ENCODE measurements around the gene ME3.

Gene ME3

DNA sequence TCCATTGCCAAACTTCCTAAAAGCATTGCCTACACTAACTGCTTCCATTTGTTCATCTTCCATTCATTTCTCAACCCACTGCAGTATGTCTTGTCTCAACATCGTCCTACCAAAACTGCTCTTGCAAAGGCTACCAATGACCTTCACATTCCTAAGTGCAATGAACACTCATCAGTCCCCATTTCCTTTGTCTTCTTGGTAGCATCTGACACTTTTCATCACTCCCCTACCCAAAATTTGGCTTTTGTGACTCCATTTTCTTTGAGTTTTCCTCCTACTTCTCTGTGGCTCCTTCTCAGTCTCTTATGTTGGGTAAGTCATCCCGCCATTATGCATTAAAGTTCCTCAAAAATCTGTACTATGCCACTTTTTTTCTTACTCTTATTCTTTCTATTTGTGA is 162.3 kb downstream of the ME3 start:
- DNase-seq, result no peak

DNA sequence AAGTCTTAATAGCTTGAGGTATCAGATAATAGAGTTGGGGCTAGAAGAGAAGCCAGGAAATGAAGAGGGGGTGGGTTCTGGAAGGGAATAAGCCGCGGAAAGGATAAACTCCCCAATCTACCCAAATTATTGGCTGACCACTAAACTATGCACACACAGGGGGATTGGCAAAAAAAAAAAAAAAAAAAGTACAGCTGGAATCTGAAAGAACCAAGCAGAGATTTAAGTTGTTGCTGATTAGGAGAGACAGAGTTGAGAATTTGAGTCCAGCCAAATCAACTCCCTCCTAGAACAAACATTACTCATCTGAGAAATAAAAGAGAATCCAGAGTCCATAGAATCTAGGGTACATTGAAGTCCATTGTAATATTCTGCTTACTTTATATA is 162.8 kb downstream of the ME3 start:
- DNase-seq, result no peak

DNA sequence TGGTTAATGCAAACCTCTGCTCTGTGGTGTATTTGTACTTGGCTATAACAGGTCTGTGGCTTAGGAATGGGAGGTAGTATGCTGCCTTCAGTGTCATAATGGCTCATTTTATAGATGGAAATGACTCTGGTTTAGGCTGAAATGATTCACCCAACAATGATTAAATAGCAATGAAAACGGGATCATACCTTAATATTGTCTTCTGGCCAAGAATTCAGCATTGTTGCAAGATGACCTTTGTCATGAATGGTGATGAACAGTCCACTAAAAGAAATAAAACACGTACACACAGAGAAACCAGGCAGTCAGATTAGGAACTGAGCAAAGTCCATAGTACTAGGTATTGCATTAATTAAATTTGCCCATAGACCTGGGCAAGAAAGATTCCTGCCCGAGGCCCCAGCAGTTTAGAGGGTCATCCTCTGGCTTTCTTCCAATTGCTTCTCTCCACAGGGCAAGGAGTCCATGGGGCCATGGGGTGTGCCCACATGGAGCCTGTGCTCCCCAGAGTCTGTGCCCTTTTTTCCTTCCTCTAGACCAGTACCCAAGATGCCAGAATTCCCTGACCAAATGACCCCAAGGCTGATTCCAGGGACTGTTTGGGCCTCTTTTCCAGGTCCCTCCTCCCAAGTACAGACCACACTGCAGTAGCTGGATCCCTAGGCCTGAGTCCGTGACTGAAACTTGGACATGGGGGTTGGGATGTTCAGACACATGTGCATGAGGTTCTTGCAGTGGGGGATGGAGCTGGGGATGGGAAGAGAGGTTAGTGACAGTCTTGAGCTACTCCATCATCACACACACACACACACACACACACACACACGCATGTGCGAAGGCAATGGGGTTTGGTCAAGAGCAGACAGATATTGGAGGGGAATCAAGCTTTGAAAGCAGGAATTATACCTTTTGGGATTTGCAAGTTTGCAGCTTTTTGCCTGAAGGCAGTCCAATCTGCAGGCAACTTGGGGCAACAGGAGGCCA is 163.5 kb downstream of the ME3 start:
- DNase-seq, result no peak

DNA sequence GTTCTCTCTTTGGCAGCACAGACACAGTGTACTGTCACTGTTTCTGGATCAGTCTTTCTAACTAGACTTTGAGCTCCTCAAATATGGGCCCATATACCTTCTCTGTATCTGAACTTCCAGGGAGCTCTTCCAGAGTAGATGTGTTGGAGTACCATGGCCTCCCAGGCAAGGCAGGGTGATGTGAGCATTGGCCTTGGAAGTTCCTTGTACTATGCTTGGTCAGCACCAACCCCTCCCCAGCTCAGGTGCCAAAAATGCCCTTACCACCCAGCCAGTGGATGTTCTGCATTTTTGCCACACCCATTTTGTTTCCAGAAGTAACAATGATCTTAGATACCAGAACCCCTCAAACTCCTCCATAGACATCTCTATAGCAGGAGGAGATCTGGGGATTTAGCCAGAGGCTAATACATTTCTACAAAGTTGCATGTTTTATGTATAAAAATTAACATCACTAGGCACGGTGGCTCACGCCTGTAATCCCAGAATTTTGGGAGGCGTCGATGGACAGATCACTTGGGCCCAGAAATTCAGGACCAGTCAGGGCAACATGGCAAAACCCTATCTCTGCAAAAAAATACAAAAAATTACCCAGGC is 165.1 kb downstream of the ME3 start:
- DNase-seq, result no peak

DNA sequence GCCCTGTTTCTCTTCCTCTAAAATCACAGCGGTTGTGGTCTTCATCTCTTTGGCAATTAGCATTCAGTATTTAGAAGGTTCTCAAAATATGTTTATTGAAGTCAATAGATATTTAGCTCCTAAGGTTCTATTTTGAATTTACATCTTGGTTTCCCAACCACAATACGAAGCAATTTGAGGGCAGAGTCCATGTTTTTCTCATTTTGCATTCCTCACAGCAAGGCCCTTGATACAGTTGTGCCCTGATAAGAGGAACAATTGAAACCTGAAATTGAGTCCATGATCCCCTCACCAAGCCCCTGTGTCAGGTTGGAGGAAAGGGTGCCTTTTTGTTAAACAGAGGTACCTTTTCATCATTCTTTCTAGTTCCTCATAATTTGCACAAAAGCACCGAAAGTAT is 166.2 kb downstream of the ME3 start:
- DNase-seq, result no peak

DNA sequence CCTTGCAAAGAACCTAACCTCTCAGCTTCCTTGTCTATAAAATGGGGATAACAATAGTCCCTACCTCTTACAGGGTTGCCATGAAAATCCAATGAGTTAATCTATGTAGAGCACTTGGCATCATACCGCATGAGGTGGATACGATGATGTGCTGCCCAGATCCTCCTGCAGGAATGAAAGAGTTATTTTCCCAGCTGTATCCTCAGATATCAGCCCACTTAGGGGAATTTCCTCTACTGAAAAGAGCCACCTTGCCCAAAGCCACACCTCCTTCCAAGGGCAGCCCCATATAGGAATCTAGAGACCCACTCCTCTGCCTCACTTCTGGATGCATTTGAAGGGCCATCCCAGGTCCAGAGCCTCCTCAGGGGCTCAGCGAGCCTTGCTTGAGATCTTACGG is 169.3 kb downstream of the ME3 start:
- DNase-seq, result no peak

DNA sequence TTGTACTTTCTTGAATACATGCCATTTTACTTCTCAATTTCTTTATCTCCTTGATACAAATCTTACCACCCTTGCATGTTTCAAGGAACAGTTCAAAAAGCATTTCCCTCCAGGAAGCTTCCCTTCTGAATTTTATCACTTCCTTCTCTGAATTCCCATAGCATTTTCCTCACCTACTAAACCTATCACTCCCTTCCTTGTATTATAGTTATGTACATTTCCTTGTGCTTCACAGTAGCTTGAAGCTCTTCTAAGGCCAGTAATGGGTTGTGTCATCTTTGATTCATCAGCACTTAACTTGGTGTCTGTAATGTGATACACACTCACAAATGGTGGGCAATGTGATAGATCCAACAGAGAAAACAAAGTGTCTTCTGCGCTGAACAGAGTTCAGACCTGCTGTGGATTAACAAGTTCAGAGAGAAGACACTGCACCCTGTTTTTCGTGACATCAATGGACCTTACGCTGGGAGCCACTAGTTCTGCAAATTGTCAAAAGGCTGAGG is 170.2 kb downstream of the ME3 start:
- DNase-seq, result no peak

DNA sequence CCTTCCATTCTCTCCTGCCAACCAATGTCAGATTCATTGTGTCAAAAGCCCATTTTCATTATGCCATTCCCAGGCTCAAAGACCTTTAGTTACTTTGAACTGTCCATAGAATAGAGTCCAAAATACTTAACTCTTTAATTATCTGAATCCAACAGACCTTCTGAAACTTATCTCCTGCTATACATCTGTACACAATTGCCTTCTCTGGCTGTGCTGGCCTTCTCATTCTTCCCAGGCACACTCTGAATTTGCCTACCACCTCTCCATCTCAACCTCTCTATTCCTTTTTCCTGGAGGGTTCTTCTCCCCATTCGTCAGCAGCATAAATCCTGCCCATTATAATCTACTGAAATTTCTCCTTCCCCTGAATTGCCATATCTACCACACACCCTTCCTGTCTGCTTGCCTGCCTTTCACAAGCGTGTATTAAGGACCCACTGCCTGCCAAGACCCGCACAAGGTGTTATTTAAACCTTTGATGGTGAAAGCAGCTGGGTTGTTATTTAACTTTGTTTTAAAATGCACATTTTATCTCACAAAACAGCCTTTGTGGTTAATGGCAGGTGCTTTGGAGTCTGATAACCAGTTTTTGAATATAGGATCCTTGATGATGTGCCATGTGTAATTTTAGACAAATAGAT is 171.8 kb downstream of the ME3 start:
- no peak for DNase-seq

DNA sequence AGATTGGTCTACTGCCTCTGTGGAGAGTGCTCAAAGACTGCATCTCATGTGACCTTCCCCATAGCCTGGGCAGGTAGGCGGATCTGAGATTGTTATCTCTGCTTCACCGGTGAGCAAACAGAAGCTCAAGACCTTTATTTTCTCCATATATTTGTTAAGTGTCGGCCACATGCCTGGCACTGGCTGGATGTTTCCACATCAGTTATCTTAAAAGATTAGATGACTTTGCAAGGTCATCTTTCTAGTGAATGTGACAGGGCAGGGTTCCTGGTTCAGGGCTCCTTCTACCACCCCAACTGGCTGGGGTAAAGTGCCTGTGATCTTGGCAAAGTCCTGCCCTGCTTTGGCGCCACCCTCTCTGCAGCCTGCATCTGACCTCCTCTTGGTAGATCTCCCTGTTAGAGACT is 172.7 kb downstream of the ME3 start:
- no peak for DNase-seq

DNA sequence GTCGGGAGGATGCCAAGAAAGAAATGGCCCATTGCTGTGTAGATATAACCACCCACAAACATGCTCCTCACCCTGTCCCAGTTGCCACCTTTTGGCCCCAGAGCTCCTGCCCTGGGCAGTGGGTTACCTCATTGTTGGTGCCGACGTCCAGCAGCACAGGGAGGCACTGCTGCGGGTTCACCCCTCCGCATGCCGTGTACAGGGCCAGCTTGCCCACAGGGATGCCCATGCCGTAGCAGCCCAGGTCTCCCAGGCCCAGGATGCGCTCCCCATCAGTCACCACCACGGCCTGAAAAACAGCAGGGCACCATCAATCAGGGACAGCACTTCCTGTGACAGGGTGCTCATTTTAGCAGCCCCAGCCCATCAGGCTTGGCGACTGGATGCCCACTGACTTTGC is 174.6 kb downstream of the ME3 start:
- no peak for DNase-seq

DNA sequence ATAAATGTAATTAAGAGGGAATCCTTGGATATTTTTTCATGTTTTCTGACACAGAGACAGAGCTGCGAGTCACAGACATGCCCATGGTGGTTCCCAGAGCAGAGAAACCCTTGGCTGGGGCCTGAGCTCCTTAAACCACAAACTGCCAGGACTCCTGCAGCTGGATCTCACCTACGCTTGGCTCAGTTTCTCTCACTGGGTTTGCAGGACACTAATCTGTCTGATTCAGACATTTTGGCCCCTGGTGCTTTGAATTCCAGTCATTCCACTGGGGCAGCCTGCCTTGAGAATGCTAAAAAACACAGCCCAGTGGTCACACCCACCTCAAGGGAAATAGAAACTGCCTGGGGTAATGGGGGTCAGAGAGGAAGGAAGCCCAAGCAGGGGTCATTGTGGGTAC is 175.1 kb downstream of the ME3 start:
- DNase-seq, result no peak

DNA sequence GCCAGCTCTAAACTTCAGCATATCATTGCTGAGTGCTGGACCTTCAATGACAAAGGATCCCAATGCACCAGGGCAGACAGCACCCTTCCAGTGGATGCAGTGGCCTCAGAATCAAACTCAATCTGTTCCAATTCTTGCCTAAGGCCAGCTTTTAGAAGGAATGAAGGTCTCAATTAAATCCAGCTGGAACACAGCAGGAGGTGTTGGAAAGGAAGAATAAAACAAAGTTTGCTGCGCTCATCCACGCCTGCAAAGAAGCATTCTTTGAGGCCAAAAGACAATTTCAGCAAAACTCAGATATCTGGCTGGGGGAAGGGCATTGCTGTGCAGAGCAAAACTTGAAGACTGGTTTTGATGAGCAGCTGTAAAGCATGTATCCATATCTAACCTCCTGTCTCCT is 177.1 kb downstream of the ME3 start:
- DNase-seq, result no peak

DNA sequence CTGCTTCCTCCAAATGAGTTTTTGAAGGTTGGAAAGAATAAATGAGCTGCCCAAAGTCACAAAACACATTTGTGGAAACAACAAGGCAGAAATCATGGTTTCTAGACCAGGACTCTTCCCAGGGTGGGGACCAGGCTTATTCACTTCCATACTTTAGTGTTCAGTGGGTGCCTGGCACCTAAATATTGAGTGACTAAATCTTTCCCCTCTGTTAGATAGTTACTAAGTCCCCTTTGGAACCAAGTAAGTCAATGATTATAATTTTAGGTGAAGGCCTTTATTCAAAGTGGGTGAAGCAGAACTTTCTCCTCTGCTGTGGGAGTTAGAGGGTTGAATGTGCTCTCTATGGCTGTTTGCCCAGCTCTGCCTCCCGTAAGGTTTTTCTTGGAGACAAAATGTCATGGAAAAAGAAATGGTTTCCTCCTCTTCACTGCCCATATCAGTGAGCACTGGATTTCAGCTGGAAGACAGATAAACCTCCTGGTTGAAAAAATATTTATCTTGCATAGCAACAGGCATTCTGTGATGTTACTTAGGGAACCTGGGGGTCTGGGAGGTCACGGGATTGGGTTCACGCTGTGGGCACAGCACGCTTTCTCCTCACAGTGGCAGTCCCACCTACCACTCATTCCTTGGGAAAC is 179.9 kb downstream of the ME3 start:
- DNase-seq, result no peak

DNA sequence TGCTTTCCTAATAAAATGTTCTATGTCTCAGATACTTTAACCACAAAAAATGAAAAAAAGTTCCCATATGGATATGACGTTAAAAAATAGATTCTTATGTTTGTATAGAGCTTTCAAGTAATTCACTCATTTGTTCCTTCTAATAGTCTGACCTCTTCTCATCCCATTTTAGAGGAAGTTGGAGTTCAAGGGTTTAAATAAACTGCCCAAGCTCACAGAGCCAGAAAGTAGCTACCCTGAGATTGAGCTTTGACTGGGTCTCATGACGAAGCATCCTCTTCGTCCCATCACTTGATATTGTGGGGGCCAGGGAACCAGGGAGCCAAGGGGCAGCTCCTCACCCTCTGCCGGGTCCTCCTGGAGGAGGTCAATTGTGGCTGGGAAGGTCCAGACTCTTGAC is 181.4 kb downstream of the ME3 start:
- no peak for DNase-seq

DNA sequence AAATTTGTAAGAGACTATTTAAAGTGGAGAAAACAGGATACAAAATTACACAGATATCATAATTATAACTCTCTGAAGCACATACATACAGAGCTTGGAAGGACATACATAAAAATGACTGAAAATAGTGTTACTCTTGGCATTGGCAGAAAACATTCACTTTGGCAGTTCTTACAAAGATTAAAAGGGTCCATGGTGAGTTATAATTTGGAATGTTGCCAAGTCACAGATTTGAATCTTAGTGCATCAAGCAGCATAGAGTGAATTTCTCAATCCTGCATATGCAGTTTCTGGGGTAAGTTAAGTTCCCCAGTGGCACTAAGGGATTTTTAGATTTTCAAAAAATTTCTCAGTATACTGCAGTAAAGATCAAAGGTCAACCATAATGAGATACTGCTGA is 181.8 kb downstream of the ME3 start:
- DNase-seq, result no peak

DNA sequence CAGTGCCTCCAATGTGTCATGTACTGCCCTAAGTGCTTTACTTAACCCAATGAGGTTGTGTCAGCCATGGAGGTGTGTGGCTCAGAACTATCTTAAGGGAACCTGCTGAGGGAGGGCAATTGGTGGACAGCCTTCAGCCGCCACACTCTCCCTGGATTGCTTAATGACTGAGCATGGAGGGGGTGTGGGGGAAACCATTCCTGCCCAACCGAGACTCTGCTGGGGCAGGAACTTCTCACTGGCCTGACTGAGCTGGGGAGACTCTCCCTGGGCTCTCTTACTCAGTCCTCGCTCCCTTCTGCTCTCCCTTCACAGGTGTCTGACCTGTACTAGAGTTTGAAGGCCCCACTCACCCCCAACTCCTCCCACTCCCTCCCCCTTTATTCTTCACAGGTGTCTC is 183.0 kb downstream of the ME3 start:
- DNase-seq, result no peak

DNA sequence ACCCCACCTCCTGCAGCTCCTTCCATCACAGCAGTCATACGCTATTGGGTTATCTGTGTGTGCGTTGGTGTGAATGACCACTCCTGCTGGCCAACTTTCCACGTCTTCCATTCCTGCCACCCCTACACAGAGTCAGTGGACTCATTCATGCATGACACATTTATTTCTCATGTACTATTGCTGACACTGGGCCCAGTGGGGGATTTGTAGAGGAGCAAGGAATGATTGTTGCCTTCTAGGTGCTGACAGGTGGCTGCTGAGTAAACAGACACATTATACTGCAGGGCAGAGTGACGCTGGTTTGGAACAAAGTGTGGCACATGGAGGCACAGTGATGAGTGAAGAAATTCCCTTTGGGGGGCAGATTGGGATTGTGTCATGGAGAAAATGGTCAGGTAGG is 183.9 kb downstream of the ME3 start:
- no peak for DNase-seq

DNA sequence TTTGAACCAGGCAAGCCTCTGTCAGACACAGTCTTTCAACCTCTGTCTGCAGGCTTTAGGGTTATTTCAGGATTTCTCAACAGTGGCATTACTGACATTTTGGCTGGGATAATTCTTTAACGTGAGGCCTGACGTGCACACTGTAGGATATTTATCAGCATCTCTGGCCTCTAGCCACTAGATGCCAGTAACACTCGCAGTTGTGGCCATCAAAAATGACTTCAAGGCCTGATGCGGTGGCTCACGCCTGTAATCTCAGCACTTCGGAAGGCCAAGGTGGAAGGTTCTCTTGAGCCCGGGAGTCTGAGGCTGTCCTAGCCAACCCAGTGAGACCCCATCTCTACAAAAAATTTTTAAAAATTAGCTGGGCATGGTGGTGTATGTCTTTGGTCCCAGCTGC is 184.7 kb downstream of the ME3 start:
- DNase-seq, result no peak

DNA sequence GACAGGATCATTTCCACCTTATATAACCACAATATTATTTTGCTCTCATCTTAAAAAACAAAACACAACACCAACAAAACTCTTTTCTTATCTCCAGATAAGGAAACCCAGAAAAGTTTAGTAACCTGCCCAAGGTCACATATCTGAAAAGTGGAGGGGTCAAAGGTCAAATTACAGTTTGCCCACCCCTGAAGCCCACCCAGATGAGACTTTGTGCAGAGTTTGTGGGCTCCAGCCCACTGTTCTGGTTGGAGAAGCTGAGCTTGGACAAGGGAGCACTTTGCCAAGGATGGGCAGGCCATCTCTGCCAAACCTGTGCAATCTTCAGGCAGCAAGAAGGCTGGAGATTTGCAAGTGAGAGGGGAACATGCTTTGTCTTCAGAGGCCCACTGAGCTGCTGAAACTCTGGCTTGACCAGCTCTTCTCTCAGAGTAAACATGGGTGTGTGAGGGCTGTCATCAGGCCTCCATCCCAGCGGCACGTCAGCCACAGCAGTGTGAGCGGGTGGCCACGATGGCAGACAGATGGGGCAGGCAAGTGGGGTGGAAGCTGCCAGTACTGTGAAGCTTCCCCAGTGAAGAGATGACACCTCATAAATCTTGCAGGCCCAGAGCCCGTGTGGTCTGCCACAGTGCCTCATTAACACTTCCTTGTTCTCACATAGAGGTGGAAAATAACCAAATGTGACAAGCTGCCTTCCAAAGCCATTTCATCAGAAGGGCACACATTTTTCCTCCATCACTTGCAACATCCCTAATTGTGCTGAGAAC is 186.0 kb downstream of the ME3 start:
- no peak for DNase-seq

DNA sequence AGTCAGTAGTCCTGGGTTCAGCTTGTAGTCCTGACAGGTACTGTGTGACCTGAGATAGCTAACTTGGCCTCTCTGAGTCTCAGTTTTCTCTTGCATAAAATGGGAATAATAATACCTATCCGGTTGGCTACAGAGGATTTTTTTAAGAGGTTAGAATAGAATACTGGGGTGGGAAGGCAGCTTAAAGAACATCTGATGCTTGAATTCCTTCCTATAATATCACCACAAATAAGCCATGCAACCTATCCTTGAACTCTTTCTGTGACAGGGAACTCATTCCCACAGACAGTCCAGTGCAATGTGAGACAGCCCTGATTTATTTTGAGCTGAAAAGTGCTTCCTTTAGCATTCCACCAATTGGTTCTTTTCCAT is 187.6 kb downstream of the ME3 start:
- DNase-seq, result no peak

DNA sequence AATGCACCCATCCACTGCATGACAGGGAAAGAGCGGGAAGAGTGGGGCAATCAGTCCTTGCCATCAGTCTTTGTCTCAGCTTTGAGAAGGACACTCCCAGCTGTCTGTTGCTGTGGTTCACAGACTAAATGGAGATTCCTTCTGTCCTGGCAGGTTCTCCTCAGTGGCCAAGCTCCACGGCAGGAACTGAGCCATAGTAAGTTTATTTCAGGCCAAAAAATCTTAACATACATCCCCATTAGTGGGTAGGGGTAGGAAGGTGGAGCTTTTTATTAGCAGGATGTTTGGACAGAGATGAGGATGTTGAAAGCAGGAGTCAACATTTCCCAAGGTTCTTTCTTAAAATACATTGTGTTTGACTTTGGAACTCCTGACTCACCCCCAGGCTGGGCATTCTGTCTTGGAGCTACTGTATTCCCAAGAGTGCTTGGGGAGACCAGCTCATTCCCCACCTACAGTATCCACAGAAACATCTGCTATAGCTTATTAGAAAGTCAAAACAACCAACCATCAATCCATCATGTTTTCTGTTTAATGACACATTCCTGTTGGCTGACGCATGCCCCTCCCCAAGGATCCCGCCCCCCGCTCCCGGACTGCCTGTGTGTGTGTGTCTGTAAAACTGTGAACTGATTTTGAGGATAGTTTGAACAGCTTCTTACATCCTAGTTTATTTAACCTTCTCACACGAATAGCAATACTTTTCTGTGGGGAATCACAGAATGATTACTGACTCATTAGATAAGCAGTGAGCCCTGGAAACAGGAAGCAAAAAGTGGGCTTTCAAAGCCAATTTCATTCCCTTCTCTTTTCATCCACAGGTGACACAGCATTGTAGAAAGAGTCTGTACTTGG is 188.2 kb downstream of the ME3 start:
- DNase-seq, result peak; percentile 44

DNA sequence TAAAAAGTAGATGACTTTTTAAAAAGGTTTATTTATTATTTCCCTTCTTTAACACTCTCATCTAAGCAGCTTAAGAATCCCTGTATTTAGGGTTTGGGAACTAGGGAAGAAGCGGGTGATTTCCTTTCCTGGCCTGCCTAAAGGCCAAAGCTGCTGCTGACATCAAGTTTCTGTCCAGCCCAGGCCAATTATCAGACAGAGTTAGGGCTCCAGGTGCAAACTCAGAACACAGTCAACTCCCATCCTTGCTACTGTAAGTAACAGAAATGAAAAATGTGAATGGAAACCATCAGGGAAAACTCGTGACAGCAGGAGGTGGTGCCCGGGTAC is 188.8 kb downstream of the ME3 start:
- DNase-seq, result no peak
